Upper lobe of left lung (tissue), 4 donors: ENCODE measurements around the gene ZNF256.

ENCODE experiments used
- CTCF ChIP-seq, 6 experiments: fragments of 450-650 bp in 4 of 6; fragments of 200-600 bp in 2 of 6; sonication (generic) in 2 of 6; IDR thresholded peaks; one replicate each; pipeline ENCODE4 v1.5.1; 2016 to 2019; ENCODE audit warnings: antibody characterized with exemption in 6 of 6
- POLR2A ChIP-seq, 4 donors: fragments of 450-650 bp; IDR thresholded peaks; one replicate each; pipeline ENCODE4 v1.5.1; 2016 to 2017; ENCODE audit warnings: antibody characterized with exemption in 4 of 4, mild to moderate bottlenecking in 2 of 4
- POLR2AphosphoS5 ChIP-seq, 2 donors: sonication (generic); formaldehyde crosslinking; IDR thresholded peaks; one replicate each; pipeline ENCODE4 v1.5.1; 2017; ENCODE audit warnings: antibody characterized with exemption in 2 of 2

- no peak for TF ChIP-seq CTCF (IDR thresholded peaks at IDR 0.05)
- no peak for TF ChIP-seq POLR2A (IDR thresholded peaks at IDR 0.05)
- no peak for TF ChIP-seq POLR2AphosphoS5 (IDR thresholded peaks at IDR 0.05)
Observed at GRCh38 chr19:57946316-57946715, 1.2 kb downstream of the ZNF256 start.
